ENCODE measurements around the gene CFAP74.

DNA sequence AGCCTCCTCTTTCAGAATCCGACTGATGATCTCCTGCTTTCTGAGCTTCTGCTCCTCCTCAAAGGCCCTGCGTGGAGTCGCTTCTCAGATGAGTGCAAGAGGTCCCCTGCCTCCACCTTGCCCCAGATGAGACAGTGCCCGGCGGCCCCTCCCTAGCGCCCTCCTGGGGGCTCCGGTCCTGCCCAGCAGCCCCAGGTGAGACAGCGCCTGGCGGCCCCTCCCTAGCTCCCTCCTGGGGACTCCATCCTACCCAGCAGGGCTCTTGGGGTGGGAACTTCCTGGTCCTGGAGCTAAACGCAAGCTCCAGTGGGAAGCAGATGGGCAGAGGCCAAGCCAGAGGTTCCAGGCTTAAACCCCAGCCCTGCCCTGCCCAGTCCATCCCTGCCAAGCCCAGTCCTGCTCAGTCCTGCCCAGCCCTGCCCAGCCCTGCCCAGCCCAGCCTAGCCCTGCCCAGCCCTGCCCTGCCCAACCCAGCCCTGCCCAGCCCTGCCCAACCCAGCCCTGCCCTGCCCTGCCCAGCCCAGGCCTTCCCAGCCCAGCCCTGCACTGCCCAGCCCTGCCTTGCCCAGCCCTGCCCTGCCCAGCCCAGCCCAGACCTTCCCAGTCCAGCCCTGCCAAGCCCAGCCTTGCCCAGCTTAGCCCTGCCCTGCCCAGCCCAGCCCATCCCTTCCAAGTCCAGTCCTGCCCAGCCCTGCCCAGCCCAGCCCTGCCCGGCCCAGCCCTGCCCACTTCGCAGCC lies 34.6 kb downstream of the CFAP74 start:
- TF ChIP-seq, protein P1, sequence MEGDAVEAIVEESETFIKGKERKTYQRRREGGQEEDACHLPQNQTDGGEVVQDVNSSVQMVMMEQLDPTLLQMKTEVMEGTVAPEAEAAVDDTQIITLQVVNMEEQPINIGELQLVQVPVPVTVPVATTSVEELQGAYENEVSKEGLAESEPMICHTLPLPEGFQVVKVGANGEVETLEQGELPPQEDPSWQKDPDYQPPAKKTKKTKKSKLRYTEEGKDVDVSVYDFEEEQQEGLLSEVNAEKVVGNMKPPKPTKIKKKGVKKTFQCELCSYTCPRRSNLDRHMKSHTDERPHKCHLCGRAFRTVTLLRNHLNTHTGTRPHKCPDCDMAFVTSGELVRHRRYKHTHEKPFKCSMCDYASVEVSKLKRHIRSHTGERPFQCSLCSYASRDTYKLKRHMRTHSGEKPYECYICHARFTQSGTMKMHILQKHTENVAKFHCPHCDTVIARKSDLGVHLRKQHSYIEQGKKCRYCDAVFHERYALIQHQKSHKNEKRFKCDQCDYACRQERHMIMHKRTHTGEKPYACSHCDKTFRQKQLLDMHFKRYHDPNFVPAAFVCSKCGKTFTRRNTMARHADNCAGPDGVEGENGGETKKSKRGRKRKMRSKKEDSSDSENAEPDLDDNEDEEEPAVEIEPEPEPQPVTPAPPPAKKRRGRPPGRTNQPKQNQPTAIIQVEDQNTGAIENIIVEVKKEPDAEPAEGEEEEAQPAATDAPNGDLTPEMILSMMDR (IDR thresholded peaks at IDR 0.05): no peak
- TF ChIP-seq POLR2A (IDR thresholded peaks at IDR 0.05): no peak

Data from sigmoid colon (tissue), 3 donors.